GM12878 (cell line): ENCODE data around the gene PHLPP1. TPM values are rescaled to one million over a fixed set of nuclear protein-coding genes. Genes with fewer than 3 reads are reported as not detected.

ENCODE experiments used
- ATAC-seq: fragments of 200-7000 bp; cut with Tn5 transposase; 3 replicates; pipeline ENCODE4 v1.9.1; 2020; ENCODE audit warnings: mild to moderate bottlenecking, moderate library complexity
- BruUV-seq: library from RNA; stranded (reverse); fragments of 400-500 nt; replicated peaks from 2 replicates; lab custom pipeline; 2021; lab: Mats Ljungman, UMichigan
- CTCF ChIA-PET: fragments of 300-600 bp; sonication (Branson Sonifier 250); formaldehyde crosslinking; extraction: SDS; loops from one replicate; lab custom pipeline; 2021; ENCODE audit warnings: inconsistent platforms; lab: Yijun Ruan, JAX
- POLR2A ChIA-PET: fragments of 350-600 bp; formaldehyde crosslinking; extraction: SDS; loops from one replicate; lab custom pipeline; 2021; ENCODE audit warnings: inconsistent platforms; lab: Charles Lee
- RAD21 ChIA-PET: fragments of 300-600 bp; sonication (Branson Sonifier 250); formaldehyde crosslinking; loops from one replicate; lab custom pipeline; 2023; ENCODE audit warnings: antibody characterized with exemption; ENCODE audit not compliant: unreplicated experiment; lab: Charles Lee
- SMC1A ChIA-PET: fragments of 300-600 bp; sonication (Branson Sonifier 250); formaldehyde crosslinking; loops from one replicate; lab custom pipeline; 2023; ENCODE audit not compliant: unreplicated experiment, uncharacterized antibody; lab: Charles Lee
- DNase-seq: peaks from one replicate; pipeline ENCODE4 v3.0.0-alpha.2; 2011; ENCODE audit warnings: low read depth, low spot score
- FAIRE-seq: peaks from 3 replicates; lab custom pipeline; 2011; peaks lifted over from hg19 to GRCh38; lab: Jason Lieb, UNC
- H2AFZ ChIP-seq: 2 replicates; pipeline ENCODE4 v1.6.0; 2011; ENCODE audit warnings: low read depth, low read length, control low read depth; ENCODE audit not compliant: control insufficient read depth
- H3K27ac ChIP-seq: 2 replicates; pipeline ENCODE4 v1.5.1; 2011; ENCODE audit warnings: control low read depth; ENCODE audit not compliant: control insufficient read depth, insufficient read depth
- H3K27me3 ChIP-seq, 2 experiments: replicated peaks in 1 of 2; 2 replicates each; pipeline versions ENCODE4 v1.6.0 to v1.6.1; 2011; ENCODE audit warnings: low read length in 1 of 2; ENCODE audit not compliant: control insufficient read depth in 2 of 2, insufficient read depth in 2 of 2
- H3K36me3 ChIP-seq, 2 experiments: 2 replicates each; pipeline ENCODE4 v1.5.1; 2011; ENCODE audit warnings: low read length in 1 of 2; ENCODE audit not compliant: control insufficient read depth in 2 of 2, insufficient read depth in 2 of 2
- H3K4me1 ChIP-seq: 2 replicates; pipeline ENCODE4 v1.6.1; 2011; ENCODE audit warnings: mild to moderate bottlenecking, low read length, moderate library complexity, mixed read lengths; ENCODE audit not compliant: control insufficient read depth, insufficient read depth
- H3K4me2 ChIP-seq: 2 replicates; pipeline ENCODE4 v1.6.0; 2011; ENCODE audit warnings: control low read depth; ENCODE audit not compliant: control insufficient read depth, insufficient read depth
- H3K4me3 ChIP-seq: fragments of 200-600 bp; sonication (generic); 2 replicates; pipeline ENCODE4 v1.5.1; 2016
- H3K79me2 ChIP-seq: 2 replicates; pipeline ENCODE4 v1.6.0; 2011; ENCODE audit warnings: low read length; ENCODE audit not compliant: control insufficient read depth, insufficient read depth
- H3K9ac ChIP-seq: 2 replicates; pipeline ENCODE4 v1.8.0; 2011; ENCODE audit warnings: low read length, control low read depth, mixed read lengths; ENCODE audit not compliant: control insufficient read depth, insufficient read depth
- H3K9me3 ChIP-seq: replicated peaks from 3 replicates; pipeline ENCODE4 v1.5.1; 2011; ENCODE audit warnings: mild to moderate bottlenecking, low read length; ENCODE audit not compliant: control insufficient read depth, insufficient read depth
- H4K20me1 ChIP-seq: 2 replicates; pipeline ENCODE4 v1.6.0; 2011; ENCODE audit not compliant: control insufficient read depth, insufficient read depth
- E2F8 ChIP-seq: fragments of 450-650 bp; IDR thresholded peaks from 2 replicates; pipeline ENCODE4 v1.6.1; 2018; ENCODE audit warnings: mild to moderate bottlenecking, low read depth, moderate library complexity; ENCODE audit not compliant: partially characterized antibody
- ETV6 ChIP-seq, 2 experiments: fragments of 450-650 bp in 1 of 2; IDR thresholded peaks in 1 of 2; conservative IDR thresholded peaks in 1 of 2; 2 replicates each; pipeline ENCODE4 v1.6.1; 2014; ENCODE audit warnings: antibody characterized with exemption in 1 of 2, borderline replicate concordance in 1 of 2, low read depth in 1 of 2, mild to moderate bottlenecking in 1 of 2, moderate library complexity in 1 of 2
- HDGF ChIP-seq: fragments of 450-650 bp; IDR thresholded peaks from 2 replicates; pipeline ENCODE4 v1.6.1; 2016; ENCODE audit warnings: antibody characterized with exemption
- POLR2A ChIP-seq: IDR thresholded peaks from 2 replicates; pipeline ENCODE4 v1.6.1; 2011; ENCODE audit warnings: low read depth, mild to moderate bottlenecking, low read length
- SMAD5 ChIP-seq: IDR thresholded peaks from 2 replicates; pipeline ENCODE4 v1.6.1; 2016; ENCODE audit warnings: antibody characterized with exemption, low read depth
- SREBF2 ChIP-seq: IDR thresholded peaks from 2 replicates; pipeline ENCODE4 v1.6.1; 2012; ENCODE audit warnings: mild to moderate bottlenecking, low read length
- USF1 ChIP-seq: IDR thresholded peaks from 2 replicates; pipeline ENCODE4 v1.6.1; 2011; ENCODE audit warnings: borderline replicate concordance, low read depth, mild to moderate bottlenecking, moderate library complexity, mixed read lengths, low read length; ENCODE audit not compliant: insufficient read depth; ENCODE audit errors: extremely low read length
- YBX1 ChIP-seq: fragments of 450-650 bp; IDR thresholded peaks from 2 replicates; pipeline ENCODE4 v1.6.1; 2016; ENCODE audit warnings: antibody characterized with exemption
- ZBTB4 ChIP-seq: fragments of 450-650 bp; formaldehyde crosslinking; IDR thresholded peaks from 2 replicates; pipeline ENCODE4 v1.4.0; 2022; ENCODE audit warnings: mild to moderate bottlenecking, moderate library complexity
- ZBTB40 ChIP-seq: fragments of 450-650 bp; IDR thresholded peaks from 2 replicates; pipeline ENCODE4 v1.6.1; 2016; ENCODE audit warnings: mild to moderate bottlenecking, moderate library complexity, borderline replicate concordance
- WGBS: methylation state at CpG from one replicate; pipeline ENCODE4 v1.1.6; 2016; ENCODE audit warnings: low lambda C conversion rate; ENCODE audit not compliant: insufficient replicate concordance, insufficient coverage; ENCODE audit errors: missing lambda C conversion rate; 5-methylcytosine and 5-hydroxymethylcytosine counted together
- in situ Hi-C: fragments of 300-500 bp; cut with MboI; formaldehyde crosslinking; loops from 9 replicates; pipeline ENCODE4 v1.14.3; 2018; ENCODE audit warnings: mixed read lengths
- intact Hi-C: fragments of 100-400 bp; cut with micrococcal nuclease; formaldehyde crosslinking; loops from one replicate; pipeline ENCODE4 v1.14.2; 2022; ENCODE audit not compliant: unreplicated experiment
- polyA plus RNA-seq, 11 experiments: library from polyadenylated mRNA; depleted of rRNA in 4 of 11; unstranded in 6 of 11; stranded (reverse) in 5 of 11; fragments of >200 nt; fragmentation: Nextera tagmentation in 4 of 11; fragmentation: Illumina TruSeq in 1 of 11; extraction: Ambion mirVana in 4 of 11; extraction: Trizol in 1 of 11; gene quantifications; 1 replicate in 1 of 11; 2 replicates in 10 of 11; pipeline versions ENCODE4 v1.2.1 to v1.2.3, GENCODE V29; 2011 to 2016; ENCODE audit warnings: inconsistent platforms in 2 of 11, missing spikeins in 2 of 11, low read depth in 1 of 11
- total RNA-seq, 4 experiments: library from RNA; depleted of rRNA in 3 of 4; stranded (reverse); fragments of >200 nt in 3 of 4; fragmentation: Illumina TruSeq in 1 of 4; extraction: Trizol in 1 of 4; gene quantifications; 2 replicates each; pipeline versions ENCODE4 v1.2.1 to v1.2.3, GENCODE V29; 2013 to 2021

PHLPP1 gene
- total and polyA plus RNA-seq, 10 of the 15 experiments (the other 5 are each of a cell fraction or from before 2014, with no cell fraction given), result 0.42 to 7.0 (median 1.9) TPM

GRCh38 chr18:62717925-62718800 lies 2.8 kb downstream of the PHLPP1 start:
- Histone ChIP-seq H3K36me3 (no peaks in the 10 kb centered on the region), H3K9me3 (no peaks in the 10 kb centered on the region), H3K9ac (no peak overlapping the region; the same call in 1 of the 2 replicates), H3K27me3 (no peaks in the 10 kb centered on the region), H3K4me1 (0 out of 2 replicates have a peak, but pooled peaks cover 2% of the 10 kb centered on the region), H4K20me1 (no peaks in the 10 kb centered on the region), H3K4me2 (peak overlapping the region; percentile 48), H3K27ac (no peak overlapping the region), H3K4me3 (peak overlapping the region; percentile 63), H2AFZ (no peak overlapping the region), H3K79me2 (peaks cover 32% of the 10 kb centered on the region)
- DNase-seq (no peak), ATAC-seq (no peak), FAIRE-seq (no peak)
- WGBS, result 74% methylated on average over 7 of the region's 7 CpGs
- RAD21 ChIA-PET, result interaction anchor here (1.0 to 2.5 kb wide), 6 partner anchors 10 to 242 kb away, joined by 3 to 34 read pairs (median 4); no protein-coding TSS in a partner anchor
- intact Hi-C loops, result loop anchor here (10.0 kb wide), 4 partner anchors 193 to 717 kb away; partner anchors contain the start of gene ZCCHC2
- BruUV-seq, result no TSS peak
- POLR2A ChIA-PET, result no interaction called here
- in situ Hi-C loops, result loop anchor here (10.0 to 25.0 kb wide), 3 partner anchors 237 to 707 kb away; partner anchors contain the start of gene VPS4B
- CTCF ChIA-PET, result interaction anchor here (0.7 to 6.6 kb wide), 9 partner anchors 8 to 292 kb away, joined by 3 to 57 read pairs (median 3); no protein-coding TSS in a partner anchor
- SMC1A ChIA-PET, result interaction anchor here (0.7 to 2.0 kb wide), 9 partner anchors 60 to 264 kb away, joined by 3 to 9 read pairs (median 3); no protein-coding TSS in a partner anchor
- TF ChIP-seq YBX1 (no peak), USF1 (no peak), SMAD5 (no peak), POLR2A (no peak), HDGF (no peak), SREBF2 (no peak), E2F8 (no peak), ZBTB4 (CRISPR knock-in tag) (no peak), ETV6 (conservative IDR thresholded peaks at IDR 0.05 in 1 of 2, IDR thresholded peaks at IDR 0.05 in 1 of 2; ENCODE audit: borderline replicate concordance in 1 of 2, low read depth in 1 of 2) (no peak), ZBTB40 (no peak)
